Measurements from ENCODE around the gene RABL6. TPM values are rescaled to one million over a fixed set of nuclear protein-coding genes. Genes with fewer than 3 reads are reported as not detected.
"Not testable (repeated sequence)": the region's sequence is repeated elsewhere in the genome, so short reads cannot be mapped to it uniquely, and the experiment has no call there.

Gene RABL6
- total RNA-seq, 1 donor from 2014 or later, result 107 TPM

DNA sequence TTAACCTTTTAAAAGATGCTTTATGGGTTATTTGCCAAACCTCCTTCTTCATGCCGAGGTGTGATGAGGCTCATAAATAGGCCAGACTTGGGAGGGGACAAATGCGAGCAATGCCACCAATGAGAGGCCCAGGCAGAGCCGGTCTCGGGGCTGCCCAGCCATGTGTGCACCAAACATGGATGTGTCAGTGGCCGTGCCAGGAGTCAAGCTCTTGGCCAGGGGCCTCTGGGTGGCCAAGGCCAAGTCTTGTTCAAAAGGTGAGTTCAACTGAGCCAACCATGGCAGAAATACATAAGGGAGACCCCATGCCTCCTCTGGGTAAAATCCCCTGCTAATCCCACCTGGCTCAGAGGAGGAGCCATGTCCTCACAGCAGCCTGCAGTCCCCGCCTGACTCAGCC is 32.6 kb upstream of the RABL6 start:
- intact Hi-C loops (cut with micrococcal nuclease), result no loop called here

DNA sequence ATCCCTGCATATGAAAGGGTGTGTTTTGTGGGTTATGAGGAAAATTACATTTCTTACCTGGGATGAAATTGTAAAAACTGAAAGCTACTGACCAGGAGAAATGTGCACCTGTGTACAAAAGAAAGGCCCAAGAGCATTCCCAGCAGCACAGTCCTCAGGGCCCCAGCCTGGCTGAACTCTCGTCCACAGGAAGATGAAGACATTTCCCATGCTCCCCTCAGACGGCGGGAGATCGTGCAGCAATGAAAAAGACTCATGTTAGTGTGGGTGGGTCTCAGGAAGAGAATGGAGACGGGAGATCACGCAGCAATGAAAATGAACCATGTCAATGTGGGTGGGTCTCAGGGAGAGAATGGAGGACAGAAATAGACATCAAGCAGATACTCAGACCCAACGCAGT is 30.8 kb upstream of the RABL6 start:
- intact Hi-C loops (cut with micrococcal nuclease), result no loop called here

DNA sequence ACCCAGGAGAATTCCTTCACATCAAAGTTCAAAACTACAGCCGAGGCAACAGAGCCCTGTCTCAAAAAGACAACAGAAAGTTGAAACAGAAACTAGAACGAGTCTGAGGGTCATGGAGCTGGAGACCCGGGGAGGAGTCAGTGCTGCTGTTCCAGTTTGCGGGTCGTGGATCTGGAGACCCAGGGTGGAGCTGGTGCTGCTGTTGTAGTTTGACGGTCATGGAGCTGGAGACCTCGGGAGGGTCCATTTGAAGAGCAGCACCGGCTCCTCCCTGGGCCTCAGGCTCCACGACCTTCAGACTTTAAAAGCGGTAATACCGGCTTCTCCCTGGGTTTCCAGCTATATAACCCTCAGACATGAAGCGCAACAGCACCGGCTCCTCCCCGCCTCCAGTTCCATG is 30.4 kb upstream of the RABL6 start:
- intact Hi-C loops (cut with micrococcal nuclease), result no loop called here

DNA sequence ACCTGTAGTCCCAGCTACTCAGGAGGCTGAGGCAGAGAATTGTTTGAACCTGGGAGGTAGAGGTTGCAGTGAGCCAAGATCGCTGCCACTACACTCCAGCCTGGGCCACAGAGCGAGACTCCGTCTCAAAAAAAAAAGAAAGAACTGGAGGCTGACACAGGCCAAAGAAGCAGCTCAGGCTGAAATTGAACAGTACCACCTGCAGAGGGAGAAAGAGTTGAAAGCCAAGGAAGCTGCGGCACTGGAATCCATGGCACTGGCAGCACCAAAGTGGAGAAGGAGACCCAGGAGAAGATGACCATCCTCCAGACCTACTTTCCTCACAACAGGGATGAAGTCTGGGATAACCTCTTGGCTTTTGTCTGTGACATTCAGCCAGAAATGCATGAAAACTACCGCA is 27.9 kb upstream of the RABL6 start:
- intact Hi-C loops (cut with micrococcal nuclease), result no loop called here

DNA sequence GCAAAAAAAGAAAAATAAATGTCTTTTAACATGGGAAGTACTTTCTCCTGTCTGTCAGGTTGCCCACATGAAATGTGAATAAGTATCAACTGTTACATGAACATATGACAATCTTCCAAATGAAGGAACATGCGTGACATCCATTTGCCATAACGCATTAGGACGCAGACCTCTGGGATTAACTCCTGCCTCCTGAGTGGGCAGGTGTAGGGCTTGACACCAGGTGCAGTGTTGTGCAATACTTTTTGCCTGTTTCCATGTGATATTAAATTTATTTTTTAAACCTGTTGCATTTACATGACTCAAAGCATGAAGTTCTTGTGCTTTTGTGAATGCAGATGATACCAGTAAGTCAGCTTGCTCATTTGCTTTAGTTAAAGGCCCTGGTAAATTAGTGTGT is 25.3 kb upstream of the RABL6 start:
- intact Hi-C loops (cut with micrococcal nuclease), result no loop called here

DNA sequence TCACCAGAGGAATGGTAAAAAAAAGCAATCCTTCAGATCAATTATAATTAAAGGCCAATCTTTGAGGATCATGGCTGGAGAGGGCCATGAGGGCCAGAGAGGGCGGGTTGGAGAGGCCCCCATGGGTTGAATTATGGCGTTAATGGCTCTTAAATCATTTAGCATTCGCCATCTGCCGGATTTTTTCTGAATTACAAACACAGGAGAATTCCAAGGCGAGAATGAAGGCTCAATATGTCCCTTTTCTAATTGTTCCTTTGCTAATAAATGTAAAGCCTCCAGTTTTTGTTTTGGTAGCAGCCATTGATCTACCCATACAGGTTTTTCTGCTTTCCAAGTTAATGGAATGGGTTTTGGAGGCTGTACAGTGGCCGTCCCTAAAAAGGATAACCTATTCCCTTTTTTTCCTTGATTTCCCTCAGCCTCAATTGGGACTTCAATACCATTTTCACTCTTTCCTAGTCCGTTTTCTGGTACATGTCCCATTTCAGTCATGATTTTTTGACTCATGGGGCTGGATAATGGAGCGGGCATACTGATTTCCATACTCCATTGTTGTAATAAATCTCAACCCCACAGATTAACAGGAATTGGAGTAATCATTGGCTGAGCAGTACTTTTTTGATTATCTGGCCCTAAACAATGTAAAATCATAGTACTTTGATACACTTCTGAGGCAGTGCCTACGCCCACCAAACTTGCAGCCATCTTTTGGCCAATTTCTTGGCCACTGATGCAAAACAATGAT is 23.3 kb upstream of the RABL6 start:
- intact Hi-C loops (cut with micrococcal nuclease), result loop anchor here (1.0 kb wide), 1 partner anchor 299 kb away; no protein-coding TSS in a partner anchor

DNA sequence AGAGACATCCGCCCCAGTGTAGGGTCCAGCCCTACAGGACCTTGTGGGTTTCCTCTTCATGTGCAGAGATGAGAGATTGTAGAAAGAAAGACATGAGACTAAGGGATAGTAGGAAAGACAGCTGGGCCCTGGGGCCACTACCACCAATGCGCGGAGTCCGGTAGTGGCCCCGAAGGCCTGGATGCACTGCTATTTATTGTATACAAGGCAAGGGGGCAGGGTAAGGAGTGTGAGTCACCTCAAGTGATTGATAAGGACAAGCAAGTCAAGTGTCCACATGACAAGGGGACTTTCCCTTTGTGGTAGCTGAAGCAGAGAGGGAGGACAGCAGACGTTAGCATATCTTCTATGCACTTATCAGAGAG is 22.8 kb upstream of the RABL6 start:
- intact Hi-C loops (cut with micrococcal nuclease), result loop anchor here (1.0 kb wide), 1 partner anchor 300 kb away; no protein-coding TSS in a partner anchor

DNA sequence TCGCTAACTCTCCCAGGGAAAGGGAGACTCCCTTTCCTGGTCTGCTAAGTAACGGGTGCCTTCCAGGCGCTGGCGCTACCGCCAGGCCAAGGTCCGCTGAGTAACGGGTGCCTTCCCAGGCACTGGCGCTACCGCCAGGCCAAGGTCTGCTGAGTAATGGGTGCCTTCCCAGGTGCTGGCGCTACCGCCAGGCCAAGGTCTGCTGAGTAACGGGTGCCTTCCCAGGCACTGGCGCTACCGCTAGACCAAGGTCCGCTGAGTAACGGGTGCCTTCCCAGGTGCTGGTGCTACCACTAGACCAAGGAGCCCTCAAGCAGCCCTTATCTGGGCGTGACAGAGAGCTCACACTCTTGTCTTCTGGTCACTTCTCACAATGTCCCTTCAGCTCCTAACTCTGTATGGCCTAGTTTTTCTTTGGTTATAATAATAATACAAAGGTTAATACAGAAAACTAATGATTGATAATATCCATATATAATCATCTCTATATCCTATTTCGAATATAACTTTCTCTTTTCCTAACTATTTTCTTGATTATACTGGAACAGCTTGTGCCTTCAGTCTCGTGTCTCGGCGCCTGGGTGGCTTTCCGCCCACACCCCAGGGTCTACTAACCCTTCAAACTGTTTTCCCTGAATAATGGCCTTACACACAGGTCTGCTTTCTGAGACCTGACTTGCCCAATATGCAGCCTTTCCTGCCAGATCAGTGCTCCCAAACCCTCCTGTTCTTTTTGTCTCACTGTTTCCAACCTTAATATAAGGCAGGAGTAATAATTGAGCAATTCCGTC is 22.0 kb upstream of the RABL6 start:
- intact Hi-C loops (cut with micrococcal nuclease), result loop anchor here (2.0 kb wide), 1 partner anchor 15 kb away; no protein-coding TSS in a partner anchor

DNA sequence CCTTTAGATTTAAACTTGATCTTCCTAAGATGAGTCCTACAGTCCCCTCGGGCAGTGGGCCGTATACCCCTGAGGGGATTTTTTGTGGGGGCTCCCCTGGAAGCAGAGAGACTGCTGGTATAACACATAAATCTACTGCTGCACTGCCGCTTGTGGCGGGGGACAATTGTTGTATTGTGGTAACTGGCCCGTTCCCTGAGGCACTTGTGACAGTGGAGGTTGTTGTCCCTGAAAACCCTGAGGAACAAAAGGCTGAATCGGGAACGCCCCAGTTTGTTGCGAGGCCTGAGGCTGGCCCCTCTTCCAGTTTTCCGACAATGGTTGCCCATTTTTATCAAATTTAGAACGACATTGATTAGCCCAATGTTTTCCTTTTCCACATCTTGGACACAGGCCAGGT is 21.3 kb upstream of the RABL6 start:
- intact Hi-C loops (cut with micrococcal nuclease), result loop anchor here (2.0 kb wide), 1 partner anchor 14 kb away; no protein-coding TSS in a partner anchor

DNA sequence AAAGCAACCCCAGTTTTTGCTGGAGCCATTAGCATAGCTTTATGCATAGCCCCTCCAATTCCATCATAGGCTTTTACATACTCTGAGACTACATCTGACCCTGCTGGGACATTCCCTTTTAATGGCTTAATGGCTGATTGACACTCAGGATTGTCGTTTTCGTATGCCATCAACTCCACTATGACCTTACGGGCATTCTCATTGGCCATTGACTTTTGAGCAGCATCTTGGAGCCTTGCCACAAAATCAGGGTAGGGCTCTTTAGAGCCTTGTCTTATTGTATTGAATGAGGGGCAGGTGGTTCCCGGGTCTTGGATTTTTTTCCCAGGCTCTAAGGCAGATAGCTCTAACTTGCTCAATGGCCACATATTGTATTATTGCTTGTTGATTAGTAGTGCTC is 20.8 kb upstream of the RABL6 start:
- intact Hi-C loops (cut with micrococcal nuclease), result loop anchor here (1.0 to 2.0 kb wide), 5 partner anchors 14 to 248 kb away; partner anchors contain the start of gene AJM1

DNA sequence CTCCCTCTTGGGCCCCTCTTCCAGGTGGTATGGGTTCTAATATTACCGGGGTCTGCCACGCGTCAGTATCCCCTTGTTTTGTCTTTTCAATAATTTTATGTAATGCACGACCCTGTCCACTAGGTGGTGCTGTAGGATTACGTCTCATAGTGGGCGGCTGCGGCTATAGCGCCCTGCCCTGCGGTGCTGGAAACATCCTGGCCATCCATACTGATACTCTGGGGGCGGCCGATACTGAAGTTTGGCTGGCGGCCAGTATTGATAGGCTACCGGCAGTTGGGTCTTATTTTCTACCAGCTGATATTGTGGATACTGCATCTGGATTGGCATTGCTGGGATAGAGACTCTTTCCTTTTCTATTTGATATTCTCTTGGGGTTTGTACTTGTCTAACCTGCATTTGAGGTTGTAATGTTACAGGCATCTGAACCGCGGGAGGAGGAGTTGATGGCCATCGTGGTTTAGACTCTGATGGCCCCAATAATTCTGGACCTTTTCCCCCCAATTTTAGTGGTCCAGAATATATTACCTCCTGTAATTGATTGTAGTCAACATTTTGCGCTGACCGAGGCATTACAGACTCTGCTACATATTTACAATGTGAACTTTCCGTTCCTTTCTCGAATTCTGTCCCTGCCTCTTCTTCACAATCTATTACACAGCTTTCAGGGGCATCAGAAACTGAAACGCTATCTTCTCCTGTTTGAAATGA is 19.9 kb upstream of the RABL6 start:
- intact Hi-C loops (cut with micrococcal nuclease), result loop anchor here (1.0 to 2.0 kb wide), 5 partner anchors 13 to 247 kb away; partner anchors contain the start of gene AJM1

DNA sequence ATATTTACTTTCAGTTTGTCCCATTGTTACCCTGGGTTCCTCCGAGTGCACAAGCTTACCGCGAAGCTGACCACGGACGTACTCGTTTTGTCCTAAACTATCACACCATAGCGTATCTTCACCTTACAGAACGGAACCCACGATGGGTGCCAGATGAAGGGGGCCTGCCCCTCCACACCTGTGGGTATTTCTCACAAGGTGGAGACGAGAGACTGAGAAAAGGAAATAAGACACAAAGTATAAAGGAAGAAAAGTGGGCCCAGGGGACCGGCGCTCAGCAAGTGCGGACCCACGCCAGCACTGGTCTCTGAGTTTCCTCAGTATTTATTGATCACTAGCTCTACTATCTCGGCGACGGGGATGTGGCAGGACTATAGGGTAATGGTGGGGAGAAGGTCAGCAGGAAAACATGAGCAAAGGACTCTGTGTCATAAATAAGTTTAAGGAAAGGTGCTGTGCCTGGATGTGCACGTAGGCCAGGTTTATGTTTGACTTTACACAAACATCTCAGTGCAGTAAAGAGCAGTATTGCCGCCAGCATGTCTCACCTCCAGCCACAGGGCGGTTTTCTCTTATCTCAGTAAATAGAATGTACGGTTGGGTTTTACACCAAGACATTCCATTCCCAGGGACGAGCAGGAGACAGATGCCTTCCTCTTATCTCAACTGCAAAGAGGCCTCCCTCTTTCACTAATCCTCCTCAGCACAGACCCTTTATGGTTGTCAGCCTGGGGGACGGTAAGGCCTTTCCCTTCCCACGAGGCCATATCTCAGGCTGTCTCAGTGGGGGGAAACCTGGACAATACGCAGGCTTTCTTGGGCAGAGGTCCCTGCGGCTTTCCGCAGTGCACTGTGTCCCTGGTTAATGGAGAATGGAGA is 18.9 kb upstream of the RABL6 start:
- intact Hi-C loops (cut with micrococcal nuclease), result not testable (repeated sequence)

DNA sequence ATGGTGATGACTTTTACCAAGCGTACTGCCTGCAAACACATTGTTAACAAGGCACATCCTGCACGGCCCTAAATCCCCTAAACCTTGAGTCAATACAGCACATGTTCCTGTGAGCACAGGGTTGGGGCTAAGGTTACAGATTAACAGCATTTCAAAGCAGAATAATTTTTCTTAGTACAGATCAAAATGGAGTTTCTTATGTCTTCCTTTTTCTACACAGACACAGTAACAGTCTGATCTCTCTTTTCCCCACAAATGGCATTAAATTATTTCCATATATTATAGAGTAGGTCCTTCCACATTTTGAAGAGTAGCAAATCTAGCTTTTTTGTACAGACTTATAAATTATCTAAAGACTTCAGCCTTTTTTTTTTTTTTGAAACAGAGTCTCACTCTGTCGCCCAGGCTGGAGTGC is 18.2 kb upstream of the RABL6 start:
- intact Hi-C loops (cut with micrococcal nuclease), result no loop called here

DNA sequence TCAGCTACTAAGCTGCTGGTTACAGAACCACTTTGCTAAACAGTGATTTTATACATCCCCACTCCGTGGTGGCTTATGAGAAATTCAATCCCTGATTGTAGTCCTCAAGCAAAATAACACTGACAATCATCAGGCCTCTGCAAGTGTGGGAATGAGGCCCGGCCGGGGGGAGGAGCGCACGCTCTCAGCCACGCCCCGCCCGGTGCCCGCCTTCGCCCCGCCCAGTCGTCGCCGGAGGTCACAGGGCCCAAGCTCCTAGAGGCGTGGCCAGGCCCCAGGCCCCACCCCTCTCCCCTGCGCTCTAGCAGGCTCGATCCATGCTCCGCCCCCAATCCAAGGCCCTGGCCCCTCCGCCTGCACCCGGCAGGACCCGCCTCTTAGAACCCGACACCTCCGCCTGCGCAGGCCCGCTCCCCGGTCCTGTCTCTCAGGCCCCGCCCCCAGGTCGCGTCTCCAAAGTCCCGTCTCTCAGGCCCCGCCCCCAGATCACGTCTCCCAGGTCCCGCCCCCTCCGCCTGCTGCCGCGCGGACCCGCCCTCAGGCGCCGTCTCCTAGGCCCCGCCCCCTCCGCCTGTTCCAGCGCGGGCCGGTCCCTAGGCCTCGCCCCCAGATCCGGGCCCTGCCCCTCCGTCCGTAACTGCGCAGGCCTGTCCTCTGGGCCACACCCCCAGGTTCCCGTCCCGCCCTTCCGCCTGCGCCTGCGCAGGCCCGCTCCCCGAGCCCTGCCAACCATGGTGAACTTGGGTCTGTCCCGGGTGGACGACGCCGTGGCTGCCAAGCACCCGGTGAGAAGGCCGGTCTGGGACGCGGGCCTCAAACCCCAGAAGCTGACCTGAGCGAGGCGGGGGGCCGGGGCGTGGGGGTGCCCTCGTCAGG is 16.9 kb upstream of the RABL6 start, which contains the start of gene TMEM141:
Gene TMEM141, plus strand, starts transcription at position 705 of the 876 bp plus-strand sequence. Its CDS starts 27 bp downstream, at position 732.
- intact Hi-C loops (cut with micrococcal nuclease), result loop anchor here (1.0 to 10.0 kb wide), 23 partner anchors 9 to 814 kb away; partner anchors contain the start of genes ARRDC1, DNLZ, EXD3 and FBXW5

DNA sequence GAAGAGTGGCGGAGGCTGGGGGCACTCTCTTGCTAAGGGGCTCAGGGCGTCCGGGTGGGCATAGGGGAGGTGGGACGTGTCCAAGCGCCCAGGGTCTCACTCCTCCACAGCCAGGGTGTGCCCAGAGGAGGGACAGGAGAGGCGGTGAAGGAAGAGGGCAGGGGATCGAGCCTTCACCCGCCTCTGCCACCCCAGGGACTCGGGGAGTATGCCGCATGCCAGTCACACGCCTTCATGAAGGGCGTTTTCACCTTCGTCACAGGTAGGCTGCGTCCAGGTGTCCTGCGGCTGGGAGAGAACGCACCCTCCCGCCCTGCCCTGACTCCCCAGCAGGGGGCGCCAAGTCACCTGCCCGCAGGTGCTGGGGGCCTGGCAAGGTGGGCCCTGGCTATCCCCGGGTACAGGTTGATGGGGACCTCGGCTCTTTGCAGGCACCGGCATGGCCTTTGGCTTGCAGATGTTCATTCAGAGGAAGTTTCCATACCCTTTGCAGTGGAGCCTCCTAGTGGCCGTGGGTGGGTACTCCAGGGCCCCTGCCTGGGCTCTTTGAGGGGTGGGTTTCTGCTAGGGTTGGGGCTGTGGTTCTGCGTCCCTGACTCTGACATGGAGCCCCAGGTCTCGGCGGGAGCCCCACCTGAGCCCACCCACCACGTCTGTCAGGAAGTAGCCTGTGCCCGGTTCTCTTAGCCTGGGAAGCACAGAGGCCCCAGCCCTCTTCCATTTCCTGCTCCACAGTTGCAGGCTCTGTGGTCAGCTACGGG is 16.1 kb upstream of the RABL6 start:
- intact Hi-C loops (cut with micrococcal nuclease), result loop anchor here (1.0 to 10.0 kb wide), 20 partner anchors 9 to 813 kb away; partner anchors contain the start of genes ARRDC1, DNLZ, EXD3 and FBXW5

DNA sequence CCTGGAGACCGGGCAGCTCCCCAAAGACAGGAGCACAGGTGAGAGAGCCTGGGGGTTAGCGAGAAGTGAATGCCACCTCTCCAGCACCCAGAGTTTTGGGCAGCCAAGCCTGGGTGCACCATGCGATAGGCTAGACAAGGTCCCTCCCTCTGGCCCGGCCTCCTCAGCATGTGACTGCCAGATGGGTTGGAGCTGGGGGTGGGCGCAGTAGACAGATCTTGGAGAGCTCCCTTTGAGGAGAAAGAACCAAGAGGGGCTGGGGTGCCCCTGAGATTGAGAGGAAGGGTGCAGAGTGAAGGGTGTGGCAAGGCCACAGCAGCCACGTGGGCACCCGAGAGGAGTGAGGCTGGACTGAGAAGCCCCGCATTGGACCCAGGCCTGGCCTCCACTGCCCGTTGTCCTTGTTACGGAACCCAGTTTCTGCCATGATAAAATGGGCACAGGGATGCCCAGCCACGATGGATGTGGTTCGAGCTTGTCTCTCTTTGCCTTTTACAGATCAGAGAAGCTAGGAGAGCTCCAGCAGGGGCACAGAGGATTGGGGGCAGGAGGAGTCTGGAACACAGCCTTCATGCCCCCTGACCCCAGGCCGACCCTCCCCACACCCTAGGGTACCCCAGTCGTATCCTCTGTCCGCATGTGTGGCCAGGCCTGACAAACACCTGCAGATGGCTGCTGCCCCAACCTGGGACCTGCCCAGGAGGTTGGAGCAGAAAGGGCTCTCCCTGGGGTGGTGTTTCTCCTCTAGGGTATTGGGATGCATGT is 15.2 kb upstream of the RABL6 start:
- intact Hi-C loops (cut with micrococcal nuclease), result loop anchor here (5.0 to 10.0 kb wide), 2 partner anchors 428 to 660 kb away; partner anchors contain the start of gene DNLZ

DNA sequence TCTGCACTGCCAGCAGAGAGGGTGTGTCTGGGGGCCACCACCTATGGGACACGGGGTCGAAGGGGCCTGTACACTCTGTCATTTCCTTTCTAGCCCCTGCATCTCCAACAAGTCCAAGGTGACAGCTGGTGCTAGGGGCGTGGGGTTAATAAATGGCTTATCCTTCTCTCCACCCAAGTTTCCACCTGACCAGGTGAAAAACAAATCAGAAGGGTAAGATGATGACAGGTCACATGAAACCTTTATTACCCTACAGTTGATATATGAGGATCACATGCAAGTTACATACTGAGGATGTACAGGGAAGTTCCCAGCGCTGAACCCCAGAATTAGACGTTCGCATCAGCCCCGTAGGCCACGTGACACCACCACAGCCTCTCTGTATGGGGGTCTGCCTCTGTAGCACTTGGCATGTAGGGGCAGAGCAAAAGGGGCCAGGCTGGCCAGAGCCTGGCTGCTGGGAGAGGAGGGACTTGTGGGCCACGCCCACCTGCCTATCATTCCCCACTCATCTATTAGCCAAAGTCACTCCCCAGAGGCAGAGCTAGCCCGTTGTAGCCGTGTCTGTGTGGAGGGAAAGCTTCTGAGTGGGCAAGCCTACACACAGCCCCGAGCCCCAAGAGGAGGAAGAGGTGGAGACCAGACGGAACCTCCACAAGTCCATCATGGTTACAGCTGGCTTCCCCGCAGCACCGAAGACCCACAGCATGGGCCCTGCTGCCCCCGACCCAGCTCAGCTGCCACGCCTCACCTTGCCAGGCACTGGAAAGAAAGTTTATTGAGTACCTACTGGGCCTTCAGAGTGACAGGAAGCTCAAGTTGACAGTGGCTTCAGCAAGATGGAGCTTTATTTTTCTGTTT is 14.4 kb upstream of the RABL6 start:
- intact Hi-C loops (cut with micrococcal nuclease), result loop anchor here (5.0 to 10.0 kb wide), 2 partner anchors 429 to 659 kb away; partner anchors contain the start of gene DNLZ
